ENCODE results near the gene IKZF3.

The IKZF3 gene

DNA sequence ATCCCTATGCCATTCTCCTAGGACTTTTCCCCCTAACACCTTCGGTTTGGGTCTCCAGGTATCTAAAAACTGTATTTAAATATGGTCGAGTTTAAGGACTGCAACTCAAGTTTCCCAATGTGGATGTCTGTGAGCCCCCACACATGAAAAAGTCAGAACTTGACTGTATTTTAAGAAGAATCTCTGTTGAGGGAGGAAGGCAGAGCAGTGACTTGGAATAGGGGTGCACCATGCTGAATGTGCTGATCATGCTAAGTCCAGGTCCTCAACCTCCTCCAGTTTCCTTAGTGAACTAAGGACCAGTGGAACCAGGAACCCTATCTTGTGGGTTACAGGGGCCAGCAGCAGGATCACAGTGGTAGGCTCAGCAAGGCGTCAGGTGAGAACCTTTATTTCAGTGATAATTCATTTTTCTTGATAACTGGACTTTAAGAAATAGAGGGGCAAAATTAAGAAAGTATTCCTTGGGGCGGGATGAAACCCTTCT is 106.9 kb downstream of the IKZF3 start:
- Histone ChIP-seq H3K27ac (ENCODE audit: insufficient read depth, low read depth, low read length, poor library complexity, severe bottlenecking) (no peak overlapping the region), H3K4me1 (ENCODE audit: control insufficient read depth, insufficient read depth, low read length) (peaks cover 13% of the 10 kb centered on the region), H3K4me3 (ENCODE audit: insufficient read depth, low read depth, low read length) (no peak overlapping the region), H3K9me3 (ENCODE audit: control insufficient read depth, low read length) (no peaks in the 10 kb centered on the region), H3K36me3 (ENCODE audit: control insufficient read depth, insufficient read depth, low read length) (no peaks in the 10 kb centered on the region), H3K27me3 (ENCODE audit: control insufficient read depth, insufficient read depth, low read length, poor library complexity, severe bottlenecking) (peaks cover 29% of the 10 kb centered on the region)
- 92 to 96% methylated on average over 3 to 4 of the region's 4 CpGs for WGBS, 2 experiments

DNA sequence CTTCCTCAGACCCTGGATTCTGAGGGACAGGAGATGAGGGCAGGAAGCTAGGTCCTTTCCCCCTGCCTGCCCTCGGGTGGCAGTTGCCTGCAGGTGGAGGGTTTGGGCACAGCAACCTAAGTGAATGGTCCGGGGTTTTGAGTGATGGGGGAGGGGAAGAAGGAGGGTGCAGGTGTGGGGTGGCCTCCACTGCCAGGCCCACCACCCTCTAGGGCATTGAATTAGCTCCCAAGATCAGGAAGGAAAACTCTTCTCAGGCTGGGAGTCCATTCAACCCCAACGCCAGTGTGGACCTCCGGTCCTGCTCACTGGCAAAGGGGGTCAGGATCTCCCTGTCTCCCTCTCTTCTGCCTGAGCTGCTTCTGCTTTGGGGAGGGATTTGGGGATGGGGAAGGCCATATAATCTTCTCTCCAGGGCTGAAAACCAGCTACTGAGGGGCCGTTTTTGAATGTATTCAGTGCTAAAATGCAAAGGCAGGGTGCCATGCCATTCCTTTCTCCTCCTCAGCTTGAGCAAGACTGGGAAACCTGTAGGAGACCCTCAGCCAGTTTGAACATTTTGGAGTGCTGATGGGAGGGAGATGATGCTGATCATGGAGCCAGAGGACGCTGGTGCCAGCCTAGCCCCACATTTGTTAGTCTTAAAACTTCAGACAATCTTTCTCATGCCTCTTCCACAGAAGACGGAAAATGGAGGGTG is 107.6 kb downstream of the IKZF3 start:
- no peaks in the 10 kb centered on the region for H3K9me3 ChIP-seq (ENCODE audit: control insufficient read depth, low read length)
- H3K4me1 ChIP-seq (ENCODE audit: control insufficient read depth, insufficient read depth, low read length) = peaks cover 13% of the 10 kb centered on the region
- H3K36me3 ChIP-seq (ENCODE audit: control insufficient read depth, insufficient read depth, low read length) = no peaks in the 10 kb centered on the region
- WGBS, 2 experiments = 63 to 66% methylated on average over 7 of the region's 7 CpGs
- no peak overlapping the region for H3K27ac ChIP-seq (ENCODE audit: insufficient read depth, low read depth, low read length, poor library complexity, severe bottlenecking)
- H3K27me3 ChIP-seq (ENCODE audit: control insufficient read depth, insufficient read depth, low read length, poor library complexity, severe bottlenecking) = peaks cover 29% of the 10 kb centered on the region
- H3K4me3 ChIP-seq (ENCODE audit: insufficient read depth, low read depth, low read length) = no peak overlapping the region

DNA sequence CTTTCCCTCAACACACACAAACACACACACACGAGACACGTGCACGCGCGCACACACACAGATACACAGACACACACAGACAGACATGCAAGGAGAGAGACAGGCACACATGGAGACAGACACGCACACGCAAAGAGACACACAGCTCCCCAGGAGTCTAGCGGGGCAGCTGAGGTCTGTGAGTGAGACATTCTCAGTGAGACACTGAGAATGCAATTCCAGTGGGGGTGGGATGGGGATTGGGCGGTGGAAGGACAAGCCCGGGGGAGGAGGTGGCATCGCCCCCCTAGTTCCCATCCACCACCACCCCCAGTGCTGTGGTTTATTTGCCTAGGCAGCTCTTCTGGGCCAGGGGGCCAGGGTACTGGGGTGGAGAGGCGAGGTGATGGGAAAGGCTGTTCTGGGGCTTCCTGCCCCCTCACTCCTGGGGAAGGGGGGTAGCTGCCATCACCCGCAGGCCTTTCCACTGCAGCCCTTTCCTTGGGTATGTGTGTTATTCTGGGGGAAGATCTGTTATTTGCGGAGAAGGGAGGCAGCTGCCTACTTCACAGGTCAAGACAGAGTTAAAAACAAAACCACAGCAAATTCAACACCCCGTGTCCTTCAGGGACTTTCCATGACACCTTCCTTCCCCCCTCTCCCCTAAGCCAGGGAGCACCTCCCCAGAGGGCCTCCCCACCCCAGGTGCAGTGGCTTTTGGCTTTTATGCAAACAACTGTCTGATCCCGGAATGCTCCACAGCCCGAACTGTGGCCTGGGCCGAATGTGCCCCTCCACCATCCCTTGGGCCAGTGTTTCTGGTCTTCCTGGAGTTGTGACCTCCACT is 108.3 kb downstream of the IKZF3 start:
- Histone ChIP-seq H3K27ac (ENCODE audit: insufficient read depth, low read depth, low read length, poor library complexity, severe bottlenecking) (no peak overlapping the region), H3K36me3 (ENCODE audit: control insufficient read depth, insufficient read depth, low read length) (no peaks in the 10 kb centered on the region), H3K4me3 (ENCODE audit: insufficient read depth, low read depth, low read length) (no peak overlapping the region), H3K27me3 (ENCODE audit: control insufficient read depth, insufficient read depth, low read length, poor library complexity, severe bottlenecking) (peaks cover 29% of the 10 kb centered on the region), H3K4me1 (ENCODE audit: control insufficient read depth, insufficient read depth, low read length) (peaks cover 13% of the 10 kb centered on the region), H3K9me3 (ENCODE audit: control insufficient read depth, low read length) (no peaks in the 10 kb centered on the region)
- 71 to 72% methylated on average over 15 to 18 of the region's 18 CpGs for WGBS, 2 experiments

DNA sequence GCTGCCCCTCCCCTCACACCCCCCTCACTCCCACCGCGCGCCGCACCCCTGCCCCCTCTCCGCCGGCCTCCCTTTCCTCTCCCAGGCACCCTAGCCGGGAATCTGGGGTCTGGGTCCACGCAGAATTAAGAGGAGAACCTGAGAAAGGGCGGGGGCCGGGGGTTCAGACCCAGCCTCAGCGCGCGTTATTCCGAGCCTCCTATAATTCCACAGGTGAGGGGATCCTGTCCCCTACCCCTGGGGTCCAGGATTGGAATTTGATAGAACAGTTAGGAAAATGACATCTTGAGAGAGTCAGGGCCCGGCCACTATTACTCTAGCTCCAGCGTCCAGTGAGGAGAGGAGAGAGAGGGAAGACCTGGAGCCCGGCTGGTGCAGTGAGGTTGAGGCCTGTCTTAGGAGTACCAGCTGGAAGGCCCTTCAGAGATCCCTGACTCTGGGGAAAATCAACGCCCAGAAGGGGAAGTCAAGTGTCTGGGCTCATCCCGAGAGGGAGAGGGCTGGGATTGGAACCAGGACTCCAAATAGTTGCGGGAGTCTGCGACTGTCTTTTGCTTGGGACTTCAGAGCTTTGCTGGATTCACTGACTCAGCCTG is 109.1 kb downstream of the IKZF3 start:
- Histone ChIP-seq H3K4me3 (ENCODE audit: insufficient read depth, low read depth, low read length) (peak overlapping the region; percentile 53), H3K9me3 (ENCODE audit: control insufficient read depth, low read length) (no peaks in the 10 kb centered on the region), H3K27me3 (ENCODE audit: control insufficient read depth, insufficient read depth, low read length, poor library complexity, severe bottlenecking) (peaks cover 29% of the 10 kb centered on the region), H3K27ac (ENCODE audit: insufficient read depth, low read depth, low read length, poor library complexity, severe bottlenecking) (no peak overlapping the region), H3K4me1 (ENCODE audit: control insufficient read depth, insufficient read depth, low read length) (peaks cover 13% of the 10 kb centered on the region), H3K36me3 (ENCODE audit: control insufficient read depth, insufficient read depth, low read length) (no peaks in the 10 kb centered on the region)
- 28 to 30% methylated on average over 21 of the region's 21 CpGs for WGBS, 2 experiments

DNA sequence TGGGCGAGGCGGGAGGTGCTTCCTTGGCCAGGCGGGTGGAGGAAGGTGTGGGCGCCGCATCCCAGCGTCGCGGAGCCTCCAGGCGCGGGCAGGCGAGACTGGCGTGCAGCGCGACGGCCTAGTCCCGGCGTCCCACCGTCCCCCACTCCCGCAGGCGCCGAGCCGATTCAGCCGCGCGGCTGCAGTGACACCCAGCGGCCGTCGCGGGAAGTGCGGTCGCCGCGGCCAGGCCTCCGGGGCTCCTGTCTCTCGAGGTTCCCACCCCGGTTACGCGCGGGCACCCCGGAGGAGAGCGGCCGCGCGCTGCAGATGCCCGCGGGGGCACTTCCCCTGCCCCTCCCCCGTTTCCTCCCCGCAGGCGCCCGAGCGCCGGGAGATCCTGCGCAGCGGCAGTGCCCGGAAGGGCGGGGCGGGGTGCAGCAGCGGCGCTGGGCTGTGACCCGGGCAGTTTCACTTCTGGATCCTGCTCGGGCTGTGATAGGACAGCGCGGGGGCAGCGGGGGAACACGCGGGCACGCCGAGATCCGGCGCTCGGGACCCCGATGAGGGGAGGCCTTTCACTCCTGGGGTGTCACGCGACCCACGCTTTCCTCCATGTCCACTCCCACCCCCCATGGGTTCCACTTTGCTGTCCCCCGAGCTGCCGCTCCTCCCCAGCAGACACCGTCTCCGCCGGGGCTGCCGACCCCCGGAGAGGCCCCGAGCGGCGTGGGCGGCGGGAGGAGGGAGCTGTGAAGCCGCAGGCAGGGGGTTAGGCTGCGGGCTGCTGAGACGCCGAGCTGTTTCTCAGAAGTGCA is 109.8 kb downstream of the IKZF3 start:
- Histone ChIP-seq H3K36me3 (ENCODE audit: control insufficient read depth, insufficient read depth, low read length) (no peaks in the 10 kb centered on the region), H3K9me3 (ENCODE audit: control insufficient read depth, low read length) (no peaks in the 10 kb centered on the region), H3K4me3 (ENCODE audit: insufficient read depth, low read depth, low read length) (peak overlapping the region; percentile 53), H3K27ac (ENCODE audit: insufficient read depth, low read depth, low read length, poor library complexity, severe bottlenecking) (no peak overlapping the region), H3K4me1 (ENCODE audit: control insufficient read depth, insufficient read depth, low read length) (peaks cover 13% of the 10 kb centered on the region), H3K27me3 (ENCODE audit: control insufficient read depth, insufficient read depth, low read length, poor library complexity, severe bottlenecking) (peaks cover 29% of the 10 kb centered on the region)
- WGBS, 2 experiments = 1% methylated on average over 91 of the region's 91 CpGs

DNA sequence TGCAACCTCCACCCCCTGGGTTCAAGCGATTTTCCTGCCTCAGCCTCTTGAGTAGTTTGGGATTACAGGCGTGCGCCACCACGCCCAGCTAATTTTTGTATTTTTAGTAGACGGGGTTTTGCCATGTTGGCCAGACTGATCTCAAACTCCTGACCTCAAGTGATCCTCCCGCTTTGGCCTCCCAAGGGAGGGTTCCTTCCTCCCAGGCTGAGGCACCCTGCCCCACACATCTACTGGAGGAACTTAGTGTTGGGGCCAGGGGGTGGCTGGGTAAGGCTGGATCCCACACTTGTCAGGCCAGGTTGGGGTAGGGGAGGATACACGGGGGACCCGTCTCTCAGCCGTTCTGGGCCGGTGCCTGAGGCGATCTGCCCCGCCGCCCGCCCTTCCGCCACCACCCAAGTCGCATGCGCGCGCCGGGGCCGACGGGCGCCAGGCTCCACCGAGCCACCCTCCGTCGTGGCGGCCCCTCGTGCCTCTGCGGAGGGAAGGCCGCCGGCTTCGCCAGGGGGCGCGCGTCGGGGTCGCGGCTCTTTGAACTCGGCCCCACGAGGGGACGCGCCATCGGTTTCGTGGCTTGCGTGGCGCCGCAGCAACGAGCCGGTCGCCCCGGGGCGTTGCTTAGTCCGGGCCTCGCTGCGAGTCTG is 110.5 kb downstream of the IKZF3 start:
- Histone ChIP-seq H3K36me3 (ENCODE audit: control insufficient read depth, insufficient read depth, low read length) (no peaks in the 10 kb centered on the region), H3K27ac (ENCODE audit: insufficient read depth, low read depth, low read length, poor library complexity, severe bottlenecking) (no peak overlapping the region), H3K4me3 (ENCODE audit: insufficient read depth, low read depth, low read length) (peak overlapping the region; percentile 53), H3K27me3 (ENCODE audit: control insufficient read depth, insufficient read depth, low read length, poor library complexity, severe bottlenecking) (peaks cover 29% of the 10 kb centered on the region), H3K4me1 (ENCODE audit: control insufficient read depth, insufficient read depth, low read length) (peaks cover 13% of the 10 kb centered on the region), H3K9me3 (ENCODE audit: control insufficient read depth, low read length) (no peaks in the 10 kb centered on the region)
- WGBS, 2 experiments = 13% methylated on average over 55 of the region's 55 CpGs

DNA sequence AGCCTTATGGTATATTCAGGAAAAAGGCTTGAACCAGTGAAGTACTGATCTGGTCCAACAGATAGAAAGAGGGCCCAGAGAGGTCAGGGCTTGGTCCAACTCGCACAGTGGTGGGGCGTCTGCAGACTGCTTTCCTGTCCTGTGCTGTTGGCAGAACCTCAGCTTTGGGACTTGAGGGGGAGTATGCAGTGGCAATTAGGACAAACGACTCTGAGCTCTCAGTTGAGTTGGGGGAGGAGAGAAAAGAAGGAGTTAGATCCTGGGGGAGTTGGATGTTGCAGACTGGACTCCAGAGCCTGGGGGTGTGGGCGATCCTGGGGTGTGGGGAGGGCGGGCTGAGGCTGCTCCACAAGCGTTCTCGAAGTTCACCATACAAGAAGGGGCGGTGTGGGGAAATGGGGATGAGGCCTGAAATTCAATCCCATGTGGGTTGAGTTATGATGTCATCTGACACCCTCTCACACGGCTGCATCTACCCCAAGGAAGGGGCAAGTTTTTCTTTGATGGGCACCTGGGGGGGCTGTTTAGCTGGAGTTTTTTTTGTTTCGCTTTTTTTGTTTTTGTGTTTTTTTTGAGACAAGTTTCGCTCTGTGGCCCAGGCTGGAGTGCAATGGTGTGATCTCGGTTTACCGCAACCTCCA is 111.8 kb downstream of the IKZF3 start:
- Histone ChIP-seq H3K27me3 (ENCODE audit: control insufficient read depth, insufficient read depth, low read length, poor library complexity, severe bottlenecking) (peaks cover 29% of the 10 kb centered on the region), H3K36me3 (ENCODE audit: control insufficient read depth, insufficient read depth, low read length) (no peaks in the 10 kb centered on the region), H3K9me3 (ENCODE audit: control insufficient read depth, low read length) (no peaks in the 10 kb centered on the region), H3K4me1 (ENCODE audit: control insufficient read depth, insufficient read depth, low read length) (peaks cover 13% of the 10 kb centered on the region), H3K4me3 (ENCODE audit: insufficient read depth, low read depth, low read length) (no peak overlapping the region), H3K27ac (ENCODE audit: insufficient read depth, low read depth, low read length, poor library complexity, severe bottlenecking) (no peak overlapping the region)
- 68 to 69% methylated on average over 13 of the region's 13 CpGs for WGBS, 2 experiments

DNA sequence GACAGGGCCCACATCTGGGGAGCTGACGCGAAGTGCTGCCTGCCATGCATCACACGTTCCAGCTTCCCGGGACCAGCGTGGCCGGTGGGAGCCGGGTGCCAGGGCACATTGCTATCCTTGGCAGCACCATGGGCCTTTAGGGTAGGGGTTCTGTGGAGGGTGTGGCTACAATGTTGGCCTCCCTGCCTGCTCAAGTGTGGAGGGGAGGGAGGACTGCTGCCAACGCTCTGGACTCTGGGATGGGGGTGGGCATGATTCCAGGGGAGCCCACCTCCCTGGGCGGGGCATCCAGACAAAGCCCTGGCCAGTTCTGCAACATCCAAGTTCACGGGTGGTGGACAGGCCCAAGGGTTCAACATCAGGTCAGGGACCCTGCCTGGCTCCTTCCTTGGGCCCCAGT is 112.5 kb downstream of the IKZF3 start:
- WGBS, 2 experiments = 88 to 89% methylated on average over 10 of the region's 10 CpGs
- no peaks in the 10 kb centered on the region for H3K36me3 ChIP-seq (ENCODE audit: control insufficient read depth, insufficient read depth, low read length)
- H3K9me3 ChIP-seq (ENCODE audit: control insufficient read depth, low read length) = no peaks in the 10 kb centered on the region
- H3K27ac ChIP-seq (ENCODE audit: insufficient read depth, low read depth, low read length, poor library complexity, severe bottlenecking) = no peak overlapping the region
- H3K4me3 ChIP-seq (ENCODE audit: insufficient read depth, low read depth, low read length) = no peak overlapping the region
- peaks cover 13% of the 10 kb centered on the region for H3K4me1 ChIP-seq (ENCODE audit: control insufficient read depth, insufficient read depth, low read length)
- peaks cover 29% of the 10 kb centered on the region for H3K27me3 ChIP-seq (ENCODE audit: control insufficient read depth, insufficient read depth, low read length, poor library complexity, severe bottlenecking)

DNA sequence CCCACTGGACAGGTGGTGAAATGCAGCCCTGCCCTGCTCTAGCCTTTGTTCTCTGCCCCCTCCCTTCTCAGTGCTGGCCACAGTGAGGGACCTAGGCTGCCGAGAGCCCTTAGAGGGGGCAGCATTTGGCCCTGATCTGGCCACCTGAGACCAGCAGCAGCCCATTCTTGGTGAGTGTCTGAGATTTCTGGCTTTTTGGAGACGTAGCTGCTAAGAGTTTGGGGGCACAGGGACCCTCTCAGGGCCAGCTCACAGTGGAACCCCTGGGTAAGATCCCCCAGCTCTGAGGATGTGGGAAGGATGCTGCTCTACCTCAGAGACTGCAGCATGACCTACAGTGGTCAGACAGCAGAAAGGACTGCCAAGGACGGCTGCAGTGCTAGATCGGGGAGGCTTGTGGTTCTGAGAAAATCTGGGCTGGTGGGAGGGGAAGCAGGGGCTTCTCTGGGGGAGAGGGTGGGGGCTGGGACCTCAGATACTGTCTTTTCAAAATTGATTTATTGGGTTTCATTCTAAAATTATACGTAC is 113.0 kb downstream of the IKZF3 start:
- no peak overlapping the region for H3K4me3 ChIP-seq (ENCODE audit: insufficient read depth, low read depth, low read length)
- no peak overlapping the region for H3K27ac ChIP-seq (ENCODE audit: insufficient read depth, low read depth, low read length, poor library complexity, severe bottlenecking)
- no peaks in the 10 kb centered on the region for H3K9me3 ChIP-seq (ENCODE audit: control insufficient read depth, low read length)
- H3K4me1 ChIP-seq (ENCODE audit: control insufficient read depth, insufficient read depth, low read length) = peaks cover 13% of the 10 kb centered on the region
- peaks cover 29% of the 10 kb centered on the region for H3K27me3 ChIP-seq (ENCODE audit: control insufficient read depth, insufficient read depth, low read length, poor library complexity, severe bottlenecking)
- no peaks in the 10 kb centered on the region for H3K36me3 ChIP-seq (ENCODE audit: control insufficient read depth, insufficient read depth, low read length)
- WGBS, 2 experiments = 80% methylated on average over 4 to 5 of the region's 5 CpGs
